OCI-LY3 (cell line): ENCODE measurements around the gene CBLIF.
"Not testable (repeated sequence)": the region's sequence is repeated elsewhere in the genome, so short reads cannot be mapped to it uniquely, and the experiment has no call there.

Source experiments
- H2AFZ ChIP-seq: fragments of 200-600, 300-600 bp; shearing (Covaris generic); 2 replicates; pipeline ENCODE4 v1.6.0; 2014; ENCODE audit warnings: antibody characterized with exemption, low read depth, low read length
- H3K27ac ChIP-seq: fragments of 200-600, 300-600 bp; sonication (generic); 2 replicates; pipeline ENCODE4 v1.5.1; 2014; ENCODE audit warnings: mild to moderate bottlenecking, low read length, moderate library complexity, mixed read lengths
- H3K27me3 ChIP-seq: fragments of 200-600, 300-600 bp; sonication (generic); 2 replicates; pipeline ENCODE4 v1.6.1; 2014; ENCODE audit warnings: low read depth, low read length, mixed read lengths
- H3K36me3 ChIP-seq: fragments of 200-600, 300-600 bp; sonication (generic); replicated peaks from 2 replicates; pipeline ENCODE3; 2014; ENCODE audit warnings: low read depth, low read length, mixed read lengths
- H3K4me1 ChIP-seq: fragments of 300-600, 200-600 bp; sonication (generic); 2 replicates; pipeline ENCODE4 v1.6.1; 2014; ENCODE audit warnings: low read length, mixed read lengths
- H3K4me2 ChIP-seq: fragments of 200-600, 300-600 bp; sonication (generic); 2 replicates; pipeline ENCODE4 v1.6.1; 2014; ENCODE audit warnings: low read length, mixed read lengths
- H3K4me3 ChIP-seq: fragments of 300-600, 200-600 bp; sonication (generic); 2 replicates; pipeline ENCODE4 v1.5.1; 2014; ENCODE audit warnings: antibody characterized with exemption, mild to moderate bottlenecking, low read length, moderate library complexity
- H3K79me2 ChIP-seq: fragments of 300-600, 200-600 bp; shearing (Covaris generic); 2 replicates; pipeline ENCODE4 v1.6.1; 2014; ENCODE audit warnings: mild to moderate bottlenecking, low read length, mixed read lengths
- H3K9ac ChIP-seq: fragments of 300-600, 200-600 bp; shearing (Covaris generic); 2 replicates; pipeline ENCODE4 v1.6.0; 2014; ENCODE audit warnings: mild to moderate bottlenecking, low read length, moderate library complexity
- H3K9me3 ChIP-seq: fragments of 200-600, 300-600 bp; shearing (Covaris generic); 2 replicates; pipeline ENCODE4 v1.6.1; 2014; ENCODE audit warnings: low read length, mixed read lengths; ENCODE audit not compliant: insufficient read depth
- H4K20me1 ChIP-seq: fragments of 200-600, 300-600 bp; sonication (generic); 2 replicates; pipeline ENCODE4 v1.6.1; 2016; ENCODE audit warnings: low read length, mixed read lengths; ENCODE audit not compliant: insufficient read depth
- EZH2phosphoT487 ChIP-seq: fragments of 200-600 bp; shearing (Covaris generic); IDR thresholded peaks from 2 replicates; pipeline ENCODE4 v1.6.1; 2018; ENCODE audit warnings: antibody characterized with exemption, mixed run types, low read depth
- TF ChIP-seq, protein P1 (sequence below): fragments of 200-600, 300-600 bp; sonication (generic); IDR thresholded peaks from 2 replicates; pipeline ENCODE4 v1.5.1; 2014; ENCODE audit warnings: antibody characterized with exemption, low read length, low read depth

Gene CBLIF

DNA sequence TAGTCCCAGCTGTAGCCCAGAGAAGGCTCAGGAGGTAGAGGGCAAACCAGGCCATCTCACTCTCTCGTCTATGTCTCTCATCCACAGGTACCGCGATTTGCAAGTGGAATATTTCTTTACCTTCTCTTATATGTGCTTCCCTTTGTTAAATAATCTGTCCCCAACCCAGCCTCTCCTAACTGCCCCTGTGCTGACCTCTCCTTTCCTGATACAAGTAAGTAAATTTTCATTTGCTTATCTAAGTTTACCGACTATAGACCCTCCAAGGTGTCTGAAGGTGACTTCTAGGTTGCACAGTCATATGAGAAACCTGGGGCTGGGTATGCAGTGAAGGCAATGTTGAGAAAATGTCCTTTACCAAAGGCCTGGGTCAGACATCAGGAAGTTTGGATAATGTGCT lies at the start of gene CBLIF:
Gene CBLIF (minus strand): TSS at position 101 of the 400 bp plus-strand sequence. CDS start 46 bp downstream, at position 55.
- Histone ChIP-seq H3K36me3 (no peaks in the 10 kb centered on the region), H4K20me1 (no peaks in the 10 kb centered on the region), H3K4me3 (no peak within 1 kb of the TSS), H3K4me2 (no peak within 1 kb of the TSS), H3K9me3 (no peaks in the 10 kb centered on the region), H3K27me3 (no peaks in the 10 kb centered on the region), H3K9ac (no peak within 1 kb of the TSS), H3K79me2 (no peaks in the 10 kb centered on the region), H3K4me1 (no peaks in the 10 kb centered on the region), H3K27ac (no peak within 1 kb of the TSS), H2AFZ (no peak within 1 kb of the TSS)
- TF ChIP-seq, protein P1, sequence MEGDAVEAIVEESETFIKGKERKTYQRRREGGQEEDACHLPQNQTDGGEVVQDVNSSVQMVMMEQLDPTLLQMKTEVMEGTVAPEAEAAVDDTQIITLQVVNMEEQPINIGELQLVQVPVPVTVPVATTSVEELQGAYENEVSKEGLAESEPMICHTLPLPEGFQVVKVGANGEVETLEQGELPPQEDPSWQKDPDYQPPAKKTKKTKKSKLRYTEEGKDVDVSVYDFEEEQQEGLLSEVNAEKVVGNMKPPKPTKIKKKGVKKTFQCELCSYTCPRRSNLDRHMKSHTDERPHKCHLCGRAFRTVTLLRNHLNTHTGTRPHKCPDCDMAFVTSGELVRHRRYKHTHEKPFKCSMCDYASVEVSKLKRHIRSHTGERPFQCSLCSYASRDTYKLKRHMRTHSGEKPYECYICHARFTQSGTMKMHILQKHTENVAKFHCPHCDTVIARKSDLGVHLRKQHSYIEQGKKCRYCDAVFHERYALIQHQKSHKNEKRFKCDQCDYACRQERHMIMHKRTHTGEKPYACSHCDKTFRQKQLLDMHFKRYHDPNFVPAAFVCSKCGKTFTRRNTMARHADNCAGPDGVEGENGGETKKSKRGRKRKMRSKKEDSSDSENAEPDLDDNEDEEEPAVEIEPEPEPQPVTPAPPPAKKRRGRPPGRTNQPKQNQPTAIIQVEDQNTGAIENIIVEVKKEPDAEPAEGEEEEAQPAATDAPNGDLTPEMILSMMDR: no peak
- no peak for TF ChIP-seq EZH2phosphoT487

GRCh38 chr11:59894616-59895015 lies 49.3 kb upstream of the CBLIF start:
- TF ChIP-seq, protein P1: no peak
- Histone ChIP-seq H3K4me1 (no peaks in the 10 kb centered on the region), H3K9ac (no peak overlapping the region), H2AFZ (no peak overlapping the region), H3K27ac (no peak overlapping the region), H3K27me3 (no peaks in the 10 kb centered on the region), H4K20me1 (no peaks in the 10 kb centered on the region), H3K4me2 (no peak overlapping the region), H3K36me3 (no peaks in the 10 kb centered on the region), H3K4me3 (no peak overlapping the region), H3K9me3 (no peaks in the 10 kb centered on the region), H3K79me2 (no peaks in the 10 kb centered on the region)

DNA sequence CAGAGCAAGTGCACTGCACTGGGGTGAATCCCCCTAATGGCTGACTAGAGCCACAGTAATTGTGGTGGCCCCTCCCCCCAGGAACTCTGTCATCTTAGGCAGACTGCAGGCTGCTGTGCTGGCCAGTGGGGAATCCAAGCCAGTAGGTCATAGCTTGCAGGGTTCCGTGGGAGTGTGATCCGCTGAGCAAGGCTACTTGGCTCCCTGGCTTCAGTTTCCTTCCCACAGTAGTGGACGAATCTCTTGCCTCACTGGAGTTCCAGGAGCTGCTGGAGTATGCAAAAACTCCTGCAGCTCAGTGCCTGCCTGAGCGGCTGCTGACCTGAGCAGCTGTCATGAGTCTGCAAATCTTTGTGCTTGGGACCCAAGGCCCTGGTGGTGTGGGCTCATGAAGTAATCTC lies 46.5 kb upstream of the CBLIF start:
- Histone ChIP-seq H3K4me2 (no peak overlapping the region), H3K27me3 (no peaks in the 10 kb centered on the region), H3K4me1 (no peaks in the 10 kb centered on the region), H3K9ac (no peak overlapping the region), H3K36me3 (no peaks in the 10 kb centered on the region), H3K27ac (no peak overlapping the region), H3K9me3 (no peaks in the 10 kb centered on the region), H2AFZ (no peak overlapping the region), H3K79me2 (no peaks in the 10 kb centered on the region), H3K4me3 (no peak overlapping the region), H4K20me1 (no peaks in the 10 kb centered on the region)
- no peak for TF ChIP-seq EZH2phosphoT487
- TF ChIP-seq, protein P1: no peak

DNA sequence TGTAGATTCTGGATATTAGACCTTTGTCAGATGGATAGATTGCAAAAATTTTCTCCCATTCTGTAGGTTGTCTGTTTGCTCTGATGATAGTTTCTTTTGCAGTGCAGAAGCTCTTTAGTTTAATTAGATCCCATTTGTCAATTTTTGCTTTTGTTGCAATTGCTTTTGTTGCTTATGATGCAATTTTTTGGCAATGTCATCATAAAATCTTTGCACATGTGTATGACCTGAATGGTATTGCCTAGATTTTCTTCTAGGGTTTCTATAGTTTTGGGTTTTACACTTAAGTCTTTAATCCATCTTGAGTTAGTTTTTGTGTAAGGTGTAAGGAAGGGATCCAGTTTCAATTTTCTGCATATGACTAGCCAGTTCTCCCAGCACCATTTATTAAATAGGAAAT lies 41.9 kb upstream of the CBLIF start:
- H3K4me1 ChIP-seq, H3K36me3 ChIP-seq, H2AFZ ChIP-seq, H3K27me3 ChIP-seq, H3K79me2 ChIP-seq, H3K9ac ChIP-seq, H3K4me2 ChIP-seq, H3K4me3 ChIP-seq, H3K27ac ChIP-seq, H4K20me1 ChIP-seq, H3K9me3 ChIP-seq: not testable (repeated sequence)

DNA sequence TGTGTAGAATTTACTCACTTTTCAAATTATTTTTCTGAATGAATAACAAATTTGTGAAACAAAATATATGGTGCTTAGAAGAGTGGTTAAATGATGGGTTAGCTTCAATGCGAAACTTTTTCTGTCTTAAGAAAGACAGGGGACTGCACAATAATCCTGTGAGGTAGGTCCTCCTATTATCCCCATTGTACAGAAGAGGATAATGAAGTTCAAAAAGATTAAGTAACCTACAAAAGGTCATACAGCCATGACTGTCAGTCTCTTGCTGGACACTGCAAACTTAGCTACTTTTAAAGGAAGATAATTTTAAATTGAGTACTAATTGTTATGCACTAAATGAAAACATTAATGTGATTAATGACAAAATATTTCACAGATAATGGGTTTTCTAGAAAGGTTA lies 38.3 kb upstream of the CBLIF start:
- H3K4me3 ChIP-seq: no peak overlapping the region
- no peaks in the 10 kb centered on the region for H3K36me3 ChIP-seq
- no peak overlapping the region for H2AFZ ChIP-seq
- no peaks in the 10 kb centered on the region for H3K9me3 ChIP-seq
- no peak overlapping the region for H3K27ac ChIP-seq
- no peak for TF ChIP-seq EZH2phosphoT487
- TF ChIP-seq, protein P1: no peak
- no peaks in the 10 kb centered on the region for H3K4me1 ChIP-seq
- no peak overlapping the region for H3K9ac ChIP-seq
- H4K20me1 ChIP-seq: no peaks in the 10 kb centered on the region
- no peak overlapping the region for H3K4me2 ChIP-seq
- H3K27me3 ChIP-seq: no peaks in the 10 kb centered on the region
- H3K79me2 ChIP-seq: no peaks in the 10 kb centered on the region
